Astrocyte of the spinal cord (primary cell): Measurements from ENCODE around the gene PGS1.

Source experiments
- DNase-seq: peaks from one replicate; pipeline ENCODE4 v3.0.0; 2011; ENCODE audit warnings: low read depth, low spot score
- H3K4me3 ChIP-seq: 2 replicates; pipeline ENCODE4 v1.5.1; 2011; ENCODE audit warnings: low read depth, mild to moderate bottlenecking, low read length, moderate library complexity
- in situ Hi-C: cut with HindIII; loops from 2 replicates; pipeline ENCODE4 v1.10.0; 2017; ENCODE audit warnings: low sequenced_read_pairs
- TF ChIP-seq, protein P1 (sequence below): IDR thresholded peaks from 2 replicates; pipeline ENCODE4 v1.5.1; 2012; ENCODE audit warnings: low read depth, mild to moderate bottlenecking, low read length, inconsistent platforms

Gene PGS1

DNA sequence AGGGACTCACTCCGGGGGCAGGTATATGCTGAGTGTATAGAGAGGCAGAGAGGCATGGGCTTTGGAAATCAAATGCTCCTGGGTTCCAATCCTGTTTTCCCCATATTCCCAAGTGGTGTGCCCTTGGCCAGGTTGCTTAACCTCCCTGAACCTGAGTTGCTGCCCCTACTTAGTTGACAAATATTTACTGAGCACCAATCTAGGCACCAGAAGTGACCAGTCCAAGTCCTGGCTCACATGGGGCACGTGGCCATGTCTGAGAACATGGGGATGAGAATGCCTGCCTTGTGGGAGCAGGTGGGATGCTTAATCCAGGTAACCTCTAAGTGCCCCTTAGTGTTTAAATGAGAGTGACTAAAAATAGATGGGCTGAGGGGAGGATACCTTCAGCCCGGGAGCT is 22.7 kb upstream of the PGS1 start:
- H3K4me3 ChIP-seq, result no peak overlapping the region
- in situ Hi-C loops, result no loop called here
- peak; percentile 48 for DNase-seq
- TF ChIP-seq, protein P1, sequence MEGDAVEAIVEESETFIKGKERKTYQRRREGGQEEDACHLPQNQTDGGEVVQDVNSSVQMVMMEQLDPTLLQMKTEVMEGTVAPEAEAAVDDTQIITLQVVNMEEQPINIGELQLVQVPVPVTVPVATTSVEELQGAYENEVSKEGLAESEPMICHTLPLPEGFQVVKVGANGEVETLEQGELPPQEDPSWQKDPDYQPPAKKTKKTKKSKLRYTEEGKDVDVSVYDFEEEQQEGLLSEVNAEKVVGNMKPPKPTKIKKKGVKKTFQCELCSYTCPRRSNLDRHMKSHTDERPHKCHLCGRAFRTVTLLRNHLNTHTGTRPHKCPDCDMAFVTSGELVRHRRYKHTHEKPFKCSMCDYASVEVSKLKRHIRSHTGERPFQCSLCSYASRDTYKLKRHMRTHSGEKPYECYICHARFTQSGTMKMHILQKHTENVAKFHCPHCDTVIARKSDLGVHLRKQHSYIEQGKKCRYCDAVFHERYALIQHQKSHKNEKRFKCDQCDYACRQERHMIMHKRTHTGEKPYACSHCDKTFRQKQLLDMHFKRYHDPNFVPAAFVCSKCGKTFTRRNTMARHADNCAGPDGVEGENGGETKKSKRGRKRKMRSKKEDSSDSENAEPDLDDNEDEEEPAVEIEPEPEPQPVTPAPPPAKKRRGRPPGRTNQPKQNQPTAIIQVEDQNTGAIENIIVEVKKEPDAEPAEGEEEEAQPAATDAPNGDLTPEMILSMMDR, result no peak

DNA sequence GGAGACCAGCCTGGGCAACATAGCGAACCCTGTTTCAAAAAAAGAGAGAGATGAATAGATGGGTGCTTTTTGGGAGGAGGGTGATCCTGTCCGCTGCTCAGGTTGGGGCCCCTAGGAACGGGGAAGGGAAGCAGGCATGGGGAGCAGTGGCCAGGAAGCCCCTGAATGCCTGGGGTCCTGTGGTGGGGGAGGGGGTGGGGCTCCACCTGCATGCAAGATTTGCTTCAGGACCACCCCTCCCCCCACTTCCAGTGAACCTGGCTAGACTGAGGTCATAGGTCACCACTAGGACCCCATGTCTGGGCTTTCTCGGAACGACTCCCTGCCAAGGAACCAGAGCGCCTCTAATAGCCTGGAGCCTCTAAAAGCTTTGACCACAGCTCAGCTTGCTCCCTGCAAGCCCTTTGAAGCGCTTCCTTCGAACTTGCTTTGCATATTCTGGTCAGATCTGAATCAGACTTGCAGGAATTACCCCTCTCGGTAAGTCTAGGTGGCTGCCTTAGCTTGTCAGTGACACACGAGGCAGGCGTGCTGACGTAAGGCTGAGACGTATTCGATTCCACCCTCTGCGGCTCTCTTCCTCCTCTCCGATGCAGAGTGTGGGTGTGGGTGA is 22.2 kb upstream of the PGS1 start:
- TF ChIP-seq, protein P1, result no peak
- H3K4me3 ChIP-seq, result peak overlapping the region; percentile 32
- peak; percentile 90 for DNase-seq

DNA sequence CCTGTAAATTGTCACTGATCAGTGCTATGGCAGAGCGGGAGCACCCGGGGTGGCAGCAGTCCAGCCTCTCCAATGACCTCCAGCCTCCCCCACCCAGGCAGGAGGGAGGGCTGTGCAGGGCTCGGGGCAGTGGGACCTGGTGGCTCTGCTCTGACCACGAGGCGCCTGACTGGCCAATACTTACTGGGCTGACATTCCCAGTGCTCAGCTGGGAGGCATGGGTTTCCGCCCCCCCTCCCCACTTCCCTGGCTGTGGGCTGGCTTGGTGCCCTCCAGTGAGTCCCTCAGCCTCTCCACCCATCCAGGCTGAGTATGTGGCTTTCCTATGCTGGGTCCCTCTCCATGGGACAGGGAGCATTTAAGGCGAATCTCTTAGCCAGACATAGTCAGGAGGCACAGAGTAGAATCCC is 21.3 kb upstream of the PGS1 start:
- peak; percentile 83 for DNase-seq
- TF ChIP-seq, protein P1, result no peak
- peak overlapping the region; percentile 92 for H3K4me3 ChIP-seq
- in situ Hi-C loops, result no loop called here

More for the DNA sequence above, 22.2 kb upstream of the PGS1 start:
- in situ Hi-C loops, result no loop called here

DNA sequence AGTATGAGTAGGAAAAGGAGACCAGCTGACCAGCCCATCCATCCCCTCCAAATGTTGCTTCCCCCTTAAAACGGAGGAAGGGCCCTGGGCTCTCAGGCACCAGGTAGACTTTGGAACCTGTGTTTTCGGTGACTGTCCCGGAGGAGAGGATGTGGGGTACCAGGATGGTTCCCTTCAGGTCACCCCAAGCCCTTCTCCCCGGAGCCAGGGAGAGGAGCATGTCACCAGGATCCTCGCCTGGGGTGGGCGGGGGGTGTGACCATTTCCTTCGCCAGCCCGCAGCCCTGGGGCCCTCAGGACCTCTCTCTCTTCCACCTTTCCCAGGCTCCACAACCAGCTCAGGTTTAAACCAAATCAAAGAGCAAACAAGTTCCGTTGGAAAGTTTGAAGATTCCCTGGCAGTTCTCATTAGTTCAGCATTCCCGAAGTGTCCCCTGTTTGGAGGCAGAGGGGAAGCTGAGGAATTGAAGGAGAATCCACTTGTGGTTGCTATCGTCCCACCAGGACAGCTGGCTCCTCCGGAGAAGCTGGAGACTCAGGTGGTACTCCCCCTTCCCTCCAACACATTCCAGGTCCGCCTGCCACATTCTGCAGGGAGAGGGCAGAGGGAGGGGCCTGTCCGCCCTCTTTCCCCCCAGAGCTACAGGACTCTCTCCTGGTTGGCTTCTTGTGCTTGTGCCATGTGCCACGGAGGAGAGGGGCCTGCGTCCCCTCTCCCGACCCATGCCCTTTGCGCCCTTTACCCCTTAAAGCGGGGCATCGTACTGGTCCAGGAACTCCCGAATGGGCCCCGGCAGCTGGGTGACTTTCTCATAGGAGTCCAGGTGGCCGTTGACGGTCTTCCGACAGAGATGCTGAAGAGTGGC is 20.5 kb upstream of the PGS1 start:
- TF ChIP-seq, protein P1, result no peak
- H3K4me3 ChIP-seq, result peak overlapping the region; percentile 92
- DNase-seq, result peak; percentile 30
- in situ Hi-C loops, result no loop called here

DNA sequence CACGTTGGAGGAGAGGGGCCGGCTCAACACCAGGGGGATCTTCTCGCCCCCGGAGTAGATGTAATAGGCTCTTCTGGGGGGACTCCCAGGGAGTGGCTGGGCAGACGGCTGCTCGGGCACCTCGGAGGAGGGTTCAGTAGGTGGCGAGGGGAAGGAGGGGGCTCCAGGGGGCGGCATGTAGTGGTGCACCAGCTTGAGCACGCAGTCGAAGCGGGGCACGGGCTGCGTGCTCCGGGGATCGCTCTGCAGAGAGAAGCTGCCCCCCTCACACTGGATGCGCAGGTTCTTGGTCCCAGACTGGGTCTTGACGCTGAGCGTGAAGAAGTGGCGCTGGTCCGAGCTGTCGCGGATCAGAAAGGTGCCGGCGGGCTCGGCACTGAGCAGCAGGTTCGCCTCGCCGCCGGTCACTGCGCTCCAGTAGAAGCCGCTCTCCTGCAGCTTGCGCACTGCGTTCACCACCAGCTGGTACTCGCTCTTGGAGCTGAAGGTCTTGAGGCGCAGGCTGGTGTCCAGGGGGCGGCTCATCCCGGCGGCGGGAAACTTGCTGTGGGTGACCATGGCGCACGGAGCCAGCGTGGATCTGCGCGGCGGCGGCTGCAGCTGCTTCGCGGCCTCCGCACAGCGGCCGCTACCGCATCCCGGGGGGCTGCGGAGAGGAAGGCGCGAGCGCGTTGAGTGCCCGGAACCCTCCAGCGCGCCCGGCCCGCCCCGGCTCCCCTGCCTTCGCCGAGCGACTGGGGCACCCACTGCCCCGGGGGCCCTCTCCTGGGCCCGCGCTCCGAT is 19.7 kb upstream of the PGS1 start:
- TF ChIP-seq, protein P1, result no peak
- DNase-seq, result peak; percentile 61

DNA sequence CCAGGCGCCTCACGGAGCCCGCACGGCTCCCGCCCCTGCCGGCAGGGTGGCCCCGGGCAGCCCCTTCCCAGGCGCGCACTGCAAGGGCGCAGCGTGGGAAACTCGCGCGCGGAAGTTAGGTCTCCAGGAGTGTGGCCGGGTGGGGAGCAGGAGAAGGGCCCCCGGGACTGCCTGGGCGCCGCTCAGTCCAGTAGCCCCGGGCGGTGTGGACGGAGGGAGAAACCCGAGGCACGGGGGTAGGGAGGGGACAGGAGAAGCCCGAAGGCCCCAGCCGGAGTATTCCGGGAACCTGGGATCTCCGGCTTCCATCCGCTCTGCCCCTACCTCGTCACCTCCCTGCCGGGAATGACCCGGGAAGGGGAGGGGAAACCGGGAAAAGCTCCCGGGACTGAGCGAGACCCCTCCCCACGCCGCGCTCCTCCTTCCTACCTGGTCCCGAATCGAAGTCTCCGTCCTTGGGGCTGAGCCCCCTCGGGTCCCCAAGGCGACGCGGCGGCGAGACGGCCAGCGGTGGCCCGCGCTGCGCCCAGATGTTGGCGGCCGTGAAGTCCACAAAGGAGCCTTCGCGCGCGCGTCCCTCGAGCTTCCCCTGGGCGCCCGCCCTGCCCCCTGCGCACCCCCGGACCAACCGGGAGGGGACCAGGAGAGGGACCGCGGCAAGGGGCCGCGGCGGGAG is 19.0 kb upstream of the PGS1 start:
- H3K4me3 ChIP-seq, result peak overlapping the region; percentile 92
- in situ Hi-C loops, result no loop called here
- DNase-seq, result peak; percentile 68
- TF ChIP-seq, protein P1, result no peak

More for the DNA sequence above, 19.7 kb upstream of the PGS1 start:
- peak overlapping the region; percentile 92 for H3K4me3 ChIP-seq
- in situ Hi-C loops, result no loop called here
